GM18526 (cell line): ENCODE results near the gene FOXJ3.

ENCODE experiments used
- POLR2A ChIP-seq: IDR thresholded peaks from 3 replicates; pipeline ENCODE4 v1.6.1; 2011; ENCODE audit not compliant: insufficient read length; ENCODE audit errors: extremely low read depth

FOXJ3 gene

DNA sequence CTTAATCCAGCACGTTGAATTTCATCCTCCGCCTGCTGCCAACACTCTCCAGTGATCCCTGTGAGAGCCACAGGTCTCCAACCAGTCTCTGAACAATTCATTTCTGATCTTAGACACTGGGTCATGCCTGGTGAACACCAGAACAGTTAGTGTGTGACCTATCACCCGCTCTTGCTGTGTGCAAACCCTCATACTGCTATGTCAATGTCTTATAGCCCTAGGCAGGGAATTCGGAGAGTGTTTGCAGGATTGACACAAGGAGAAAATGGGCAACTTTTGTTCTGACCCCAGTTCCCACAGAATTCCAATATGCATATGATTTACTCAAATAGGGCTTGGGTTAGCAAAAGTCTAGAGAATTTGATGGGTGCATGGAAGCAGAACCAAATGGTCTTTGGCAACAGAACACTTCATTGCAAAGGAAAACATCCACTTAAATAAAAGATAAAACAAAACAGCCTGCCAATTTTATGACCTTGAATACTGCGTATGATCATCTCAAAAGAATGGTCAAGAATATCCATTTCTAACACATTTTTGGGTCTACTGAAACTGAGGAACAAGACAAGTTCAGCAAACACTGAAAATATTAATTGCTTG, 204.9 kb downstream of the FOXJ3 start:
- TF ChIP-seq POLR2A: no peak

- no peak for TF ChIP-seq POLR2A
Measured at GRCh38 chr1:42128964-42129363, 206.1 kb downstream of the FOXJ3 start.

GRCh38 chr1:42128499-42128898, 206.5 kb downstream of the FOXJ3 start:
- no peak for TF ChIP-seq POLR2A

DNA sequence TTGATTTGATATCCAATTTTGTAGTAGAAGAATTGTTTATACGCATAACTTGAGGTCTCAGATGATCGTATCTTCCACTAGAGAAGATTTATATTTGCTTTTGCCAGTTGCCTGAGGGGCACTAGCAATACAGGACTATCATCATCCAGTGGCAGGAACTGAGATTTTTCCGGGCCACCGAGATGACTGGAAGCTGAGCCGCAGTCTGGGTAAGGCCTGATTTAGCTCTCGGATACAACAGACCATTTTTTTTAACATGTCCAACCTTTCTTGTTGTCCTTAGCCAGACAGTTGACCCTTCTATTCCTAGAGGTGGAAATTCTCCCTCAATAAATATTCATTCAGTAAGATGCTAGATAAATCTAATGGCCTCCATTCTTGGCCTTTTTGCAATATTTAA, 207.3 kb downstream of the FOXJ3 start:
- TF ChIP-seq POLR2A: no peak
